ENCODE measurements around the gene RASGRF1. TPM values are rescaled to one million over a fixed set of nuclear protein-coding genes. Genes with fewer than 3 reads are reported as not detected.

The RASGRF1 gene
- total RNA-seq (under 1 TPM; 0.13 to 0.15 TPM), polyA plus RNA-seq (not detected)
- long read RNA-seq, donor 1, partial matches to known transcripts: 0 of 2 reads
- long read RNA-seq, donor 1, other reads (novel, unspliced or antisense): 2 of 2 reads
- long read RNA-seq, donor 2, partial matches to known transcripts: 0 of 1 reads
- long read RNA-seq, donor 2, other reads (novel, unspliced or antisense): 1 of 1 reads

GRCh38 chr15:79090487-79091203 lies at the start of gene RASGRF1:
TSS of gene RASGRF1 (minus strand) at chr15:79090780. CDS start at chr15:79090498, 282 bp downstream.
- ATAC-seq (ENCODE audit: low FRiP score) (no peak), DNase-seq (peak in 1 of 2 donors; percentile 63)
- Histone ChIP-seq H3K27ac (ENCODE audit: low read depth in 1 of 2, low read length in 2 of 2) (no peak within 1 kb of the TSS), H3K4me3 (ENCODE audit: low read length in 2 of 2) (peak within 1 kb of the TSS in 1 of 2 donors; percentile 2), H3K27me3 (ENCODE audit: control insufficient read depth in 1 of 2, insufficient read depth in 2 of 2, low read length in 1 of 2) (no peaks in the 10 kb centered on the region), H3K36me3 (ENCODE audit: control insufficient read depth in 1 of 2, insufficient read depth in 2 of 2, low read length in 1 of 2) (no peaks in the 10 kb centered on the region), H3K4me1 (ENCODE audit: control insufficient read depth in 1 of 2, insufficient read depth in 2 of 2, low read length in 2 of 2) (no peaks in the 10 kb centered on the region), H3K9me3 (ENCODE audit: control insufficient read depth, low read length) (no peaks in the 10 kb centered on the region)
- WGBS, 2 donors: 1% methylated on average over 56 to 61 of the region's 61 CpGs
- intact Hi-C loops (cut with DNase I): no loop called here

GRCh38 chr15:79136434-79137046 lies 46.0 kb upstream of the RASGRF1 start:
- H3K27ac ChIP-seq (ENCODE audit: low read depth in 1 of 2, low read length in 2 of 2): no peak overlapping the region
- H3K36me3 ChIP-seq (ENCODE audit: control insufficient read depth in 1 of 2, insufficient read depth in 2 of 2, low read length in 1 of 2): no peaks in the 10 kb centered on the region
- WGBS, 2 donors: 73 to 77% methylated on average over 3 of the region's 3 CpGs
- DNase-seq (no peak), ATAC-seq (ENCODE audit: low FRiP score) (no peak)
- no peak overlapping the region for H3K4me3 ChIP-seq (ENCODE audit: low read length in 2 of 2)
- H3K9me3 ChIP-seq (ENCODE audit: control insufficient read depth, low read length): peaks cover 7% of the 10 kb centered on the region
- no peaks in the 10 kb centered on the region for H3K4me1 ChIP-seq (ENCODE audit: control insufficient read depth in 1 of 2, insufficient read depth in 2 of 2, low read length in 2 of 2)
- intact Hi-C loops (cut with DNase I): no loop called here
- H3K27me3 ChIP-seq (ENCODE audit: control insufficient read depth in 1 of 2, insufficient read depth in 2 of 2, low read length in 1 of 2): peaks cover 0 to 1% of the 10 kb centered on the region in 2 donors

DNA sequence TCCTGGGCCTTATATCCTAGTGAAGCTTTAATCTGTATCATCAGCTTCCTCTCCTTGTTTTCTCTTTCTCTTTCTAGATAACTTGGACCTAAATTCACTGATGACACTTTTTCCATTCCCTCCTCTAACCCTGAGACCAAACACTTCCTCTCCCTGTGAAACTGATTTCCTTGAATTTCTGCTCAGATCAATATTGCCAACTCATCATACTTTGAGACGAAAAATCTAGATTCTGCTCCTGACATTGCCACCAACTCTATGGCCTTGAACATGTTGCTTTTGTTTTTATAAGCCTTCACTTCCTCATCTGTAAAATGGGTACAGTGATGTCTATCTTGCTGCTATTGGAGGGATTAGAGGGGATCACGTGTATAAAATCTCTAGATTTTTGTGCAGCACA lies 42.7 kb upstream of the RASGRF1 start:
- H3K4me3 ChIP-seq (ENCODE audit: low read length in 2 of 2): no peak overlapping the region
- H3K9me3 ChIP-seq (ENCODE audit: control insufficient read depth, low read length): peaks cover 24% of the 10 kb centered on the region
- WGBS, 2 donors: 78 to 82% methylated on average over 2 of the region's 2 CpGs
- intact Hi-C loops (cut with DNase I): no loop called here
- no peaks in the 10 kb centered on the region for H3K4me1 ChIP-seq (ENCODE audit: control insufficient read depth in 1 of 2, insufficient read depth in 2 of 2, low read length in 2 of 2)
- no peaks in the 10 kb centered on the region for H3K36me3 ChIP-seq (ENCODE audit: control insufficient read depth in 1 of 2, insufficient read depth in 2 of 2, low read length in 1 of 2)
- DNase-seq (no peak), ATAC-seq (ENCODE audit: low FRiP score) (no peak)
- H3K27me3 ChIP-seq (ENCODE audit: control insufficient read depth in 1 of 2, insufficient read depth in 2 of 2, low read length in 1 of 2): peaks cover 0 to 4% of the 10 kb centered on the region in 2 donors
- no peak overlapping the region for H3K27ac ChIP-seq (ENCODE audit: low read depth in 1 of 2, low read length in 2 of 2)

DNA sequence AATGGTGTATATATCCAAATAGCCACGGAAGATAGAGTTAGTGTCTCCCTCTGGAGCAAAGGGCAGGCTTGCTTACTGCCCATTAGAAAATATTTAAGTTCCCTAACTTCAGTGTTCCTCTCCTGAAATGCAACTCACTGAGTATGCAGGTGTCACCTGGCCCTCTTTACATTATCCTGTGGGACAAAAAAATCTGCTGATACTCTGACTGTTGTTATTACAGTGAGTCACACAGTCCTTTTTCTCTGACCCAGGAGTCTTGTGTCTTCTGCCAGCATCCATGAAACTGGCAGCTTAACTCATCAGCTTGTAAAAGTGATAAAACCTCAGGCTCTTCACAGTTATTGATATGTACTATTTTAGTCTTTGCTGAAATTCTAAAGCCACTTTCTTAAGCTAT lies 42.2 kb upstream of the RASGRF1 start:
- intact Hi-C loops (cut with DNase I): no loop called here
- no peak overlapping the region for H3K4me3 ChIP-seq (ENCODE audit: low read length in 2 of 2)
- no peaks in the 10 kb centered on the region for H3K4me1 ChIP-seq (ENCODE audit: control insufficient read depth in 1 of 2, insufficient read depth in 2 of 2, low read length in 2 of 2)
- no peak overlapping the region for H3K27ac ChIP-seq (ENCODE audit: low read depth in 1 of 2, low read length in 2 of 2)
- DNase-seq (no peak), ATAC-seq (ENCODE audit: low FRiP score) (no peak)
- H3K27me3 ChIP-seq (ENCODE audit: control insufficient read depth in 1 of 2, insufficient read depth in 2 of 2, low read length in 1 of 2): peaks cover 0 to 4% of the 10 kb centered on the region in 2 donors
- peaks cover 24% of the 10 kb centered on the region for H3K9me3 ChIP-seq (ENCODE audit: control insufficient read depth, low read length)
- H3K36me3 ChIP-seq (ENCODE audit: control insufficient read depth in 1 of 2, insufficient read depth in 2 of 2, low read length in 1 of 2): no peaks in the 10 kb centered on the region
- 78 to 88% methylated on average over 1 of the region's 1 CpG for WGBS, 2 donors

DNA sequence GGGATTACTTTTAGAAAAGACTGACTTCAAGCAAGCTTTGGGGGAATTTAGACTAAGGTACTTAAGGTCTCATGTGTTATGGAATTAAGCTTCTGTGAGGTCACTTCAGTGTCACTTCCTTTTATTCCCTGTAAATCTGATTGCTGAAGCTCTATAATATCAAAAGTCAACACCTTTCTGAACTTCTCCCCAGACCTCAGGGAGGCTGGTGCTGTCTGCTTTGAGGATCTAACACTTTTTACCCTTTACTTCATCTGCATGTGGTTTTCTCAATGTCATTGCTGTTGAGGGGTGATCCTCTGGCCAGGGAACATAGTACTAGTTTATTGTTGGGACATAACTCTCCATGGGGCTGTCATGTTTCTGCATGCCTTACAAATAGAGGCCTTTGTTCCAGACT lies 41.8 kb upstream of the RASGRF1 start:
- peaks cover 0 to 4% of the 10 kb centered on the region in 2 donors for H3K27me3 ChIP-seq (ENCODE audit: control insufficient read depth in 1 of 2, insufficient read depth in 2 of 2, low read length in 1 of 2)
- no peaks in the 10 kb centered on the region for H3K4me1 ChIP-seq (ENCODE audit: control insufficient read depth in 1 of 2, insufficient read depth in 2 of 2, low read length in 2 of 2)
- no peak overlapping the region for H3K27ac ChIP-seq (ENCODE audit: low read depth in 1 of 2, low read length in 2 of 2)
- DNase-seq: no peak
- intact Hi-C loops (cut with DNase I): no loop called here
- H3K9me3 ChIP-seq (ENCODE audit: control insufficient read depth, low read length): peaks cover 24% of the 10 kb centered on the region
- H3K4me3 ChIP-seq (ENCODE audit: low read length in 2 of 2): no peak overlapping the region
- no peaks in the 10 kb centered on the region for H3K36me3 ChIP-seq (ENCODE audit: control insufficient read depth in 1 of 2, insufficient read depth in 2 of 2, low read length in 1 of 2)
- no peak for ATAC-seq (ENCODE audit: low FRiP score)

DNA sequence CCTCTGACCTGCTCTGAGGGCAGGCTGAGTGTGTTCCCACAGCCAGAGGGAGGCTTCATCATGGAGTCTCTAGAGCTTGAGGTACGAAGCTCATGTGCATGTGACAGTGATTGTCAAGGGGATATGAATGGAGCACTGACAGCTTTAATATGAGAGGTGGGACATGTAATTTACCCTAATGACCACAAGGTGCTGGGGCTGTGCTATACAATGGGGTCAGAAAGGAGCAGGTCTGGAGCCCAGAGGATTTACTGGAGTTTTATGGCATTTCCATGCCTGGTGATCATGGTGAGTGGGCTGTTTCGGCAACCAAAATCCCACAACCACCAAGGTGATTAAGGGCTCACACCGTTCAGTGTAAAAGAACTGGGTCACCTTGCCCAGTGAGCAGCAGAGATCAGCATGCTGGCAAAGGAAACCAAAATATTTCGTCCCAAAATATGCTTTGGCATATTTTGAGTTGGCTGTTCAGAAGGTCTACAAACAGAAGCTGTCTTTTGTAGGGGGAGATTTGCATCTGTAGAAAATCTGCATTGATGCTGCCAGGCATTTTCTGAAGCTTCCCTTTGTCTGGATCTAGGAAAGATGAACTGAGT lies 40.1 kb upstream of the RASGRF1 start:
- H3K4me1 ChIP-seq (ENCODE audit: control insufficient read depth in 1 of 2, insufficient read depth in 2 of 2, low read length in 2 of 2): no peaks in the 10 kb centered on the region
- no peaks in the 10 kb centered on the region for H3K36me3 ChIP-seq (ENCODE audit: control insufficient read depth in 1 of 2, insufficient read depth in 2 of 2, low read length in 1 of 2)
- DNase-seq: no peak
- peaks cover 0 to 4% of the 10 kb centered on the region in 2 donors for H3K27me3 ChIP-seq (ENCODE audit: control insufficient read depth in 1 of 2, insufficient read depth in 2 of 2, low read length in 1 of 2)
- H3K9me3 ChIP-seq (ENCODE audit: control insufficient read depth, low read length): peaks cover 24% of the 10 kb centered on the region
- H3K27ac ChIP-seq (ENCODE audit: low read depth in 1 of 2, low read length in 2 of 2): no peak overlapping the region
- H3K4me3 ChIP-seq (ENCODE audit: low read length in 2 of 2): no peak overlapping the region
- intact Hi-C loops (cut with DNase I): no loop called here
- no peak for ATAC-seq (ENCODE audit: low FRiP score)
- WGBS, 2 donors: 56 to 61% methylated on average over 4 of the region's 4 CpGs

DNA sequence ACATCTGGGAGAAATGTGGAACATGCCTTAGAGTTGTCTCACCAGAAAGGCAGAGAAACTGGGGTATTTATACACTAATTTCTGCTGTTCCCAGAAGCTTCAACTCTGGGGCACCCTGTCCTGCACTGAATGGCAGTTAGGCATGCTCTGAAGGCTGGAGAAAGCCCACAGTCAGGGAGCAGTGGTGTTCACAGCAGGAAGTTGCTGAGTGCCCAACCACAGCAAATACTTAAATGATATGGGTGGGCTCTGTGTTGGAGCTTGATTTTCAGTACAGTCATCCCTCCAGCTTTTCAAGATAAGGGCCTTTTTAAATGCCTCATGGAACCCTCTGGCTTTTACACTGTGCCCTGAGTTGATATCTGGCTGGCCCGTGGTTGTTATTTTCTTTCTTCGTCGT lies 38.7 kb upstream of the RASGRF1 start:
- WGBS, 2 donors: 36 to 39% methylated on average over 3 of the region's 3 CpGs

GRCh38 chr15:79128556-79128955 lies 38.0 kb upstream of the RASGRF1 start:
- Histone ChIP-seq H3K27me3 (ENCODE audit: control insufficient read depth in 1 of 2, insufficient read depth in 2 of 2, low read length in 1 of 2) (peaks cover 0 to 4% of the 10 kb centered on the region in 2 donors), H3K4me3 (ENCODE audit: low read length in 2 of 2) (no peak overlapping the region), H3K9me3 (ENCODE audit: control insufficient read depth, low read length) (peaks cover 23% of the 10 kb centered on the region), H3K27ac (ENCODE audit: low read depth in 1 of 2, low read length in 2 of 2) (no peak overlapping the region), H3K36me3 (ENCODE audit: control insufficient read depth in 1 of 2, insufficient read depth in 2 of 2, low read length in 1 of 2) (no peaks in the 10 kb centered on the region), H3K4me1 (ENCODE audit: control insufficient read depth in 1 of 2, insufficient read depth in 2 of 2, low read length in 2 of 2) (no peaks in the 10 kb centered on the region)
- ATAC-seq (ENCODE audit: low FRiP score) (no peak), DNase-seq (no peak)
- intact Hi-C loops (cut with DNase I): no loop called here
- 63 to 71% methylated on average over 3 of the region's 3 CpGs for WGBS, 2 donors

More for the DNA sequence above, 38.7 kb upstream of the RASGRF1 start:
- no peaks in the 10 kb centered on the region for H3K36me3 ChIP-seq (ENCODE audit: control insufficient read depth in 1 of 2, insufficient read depth in 2 of 2, low read length in 1 of 2)
- peaks cover 0 to 4% of the 10 kb centered on the region in 2 donors for H3K27me3 ChIP-seq (ENCODE audit: control insufficient read depth in 1 of 2, insufficient read depth in 2 of 2, low read length in 1 of 2)
- no peak for DNase-seq
- intact Hi-C loops (cut with DNase I): no loop called here
- ATAC-seq (ENCODE audit: low FRiP score): no peak
- H3K4me3 ChIP-seq (ENCODE audit: low read length in 2 of 2): no peak overlapping the region
- H3K27ac ChIP-seq (ENCODE audit: low read depth in 1 of 2, low read length in 2 of 2): no peak overlapping the region
- H3K4me1 ChIP-seq (ENCODE audit: control insufficient read depth in 1 of 2, insufficient read depth in 2 of 2, low read length in 2 of 2): no peaks in the 10 kb centered on the region
- peaks cover 24% of the 10 kb centered on the region for H3K9me3 ChIP-seq (ENCODE audit: control insufficient read depth, low read length)

All from aorta (tissue), 5 donors.